COR-L47 (cell line): ENCODE data around the gene LHX4.
A peak's percentile ranks its signal among the peaks of the same experiment; 100 is the strongest.

ENCODE experiments used
- DNase-seq: peaks from one replicate; lab custom pipeline; 2025; lab: John Stamatoyannopoulos, UW

LHX4 gene

GRCh38 chr1:180257486-180257885 is 27.4 kb downstream of the LHX4 start:
- no peak for DNase-seq

DNA sequence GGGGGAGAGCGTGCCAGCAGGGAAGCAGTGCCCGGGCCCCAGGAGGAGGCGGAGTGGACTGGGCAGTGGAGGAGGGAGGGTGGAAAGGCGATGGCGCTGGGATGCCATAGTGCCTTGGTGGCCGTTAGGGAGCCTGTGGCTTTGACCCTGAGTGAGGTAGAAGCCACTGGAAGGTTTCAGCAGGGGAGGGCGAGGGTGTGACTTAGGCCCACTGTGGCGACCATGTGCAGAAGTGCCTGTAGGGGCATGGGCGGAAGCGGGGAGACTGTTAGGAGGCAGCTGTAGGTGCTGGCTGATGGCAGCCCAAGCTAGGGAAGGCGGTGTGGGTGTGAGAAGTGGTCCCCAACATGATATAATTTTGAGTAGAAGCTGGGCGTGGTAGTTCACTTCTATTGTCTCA is 28.2 kb downstream of the LHX4 start:
- DNase-seq = no peak

DNA sequence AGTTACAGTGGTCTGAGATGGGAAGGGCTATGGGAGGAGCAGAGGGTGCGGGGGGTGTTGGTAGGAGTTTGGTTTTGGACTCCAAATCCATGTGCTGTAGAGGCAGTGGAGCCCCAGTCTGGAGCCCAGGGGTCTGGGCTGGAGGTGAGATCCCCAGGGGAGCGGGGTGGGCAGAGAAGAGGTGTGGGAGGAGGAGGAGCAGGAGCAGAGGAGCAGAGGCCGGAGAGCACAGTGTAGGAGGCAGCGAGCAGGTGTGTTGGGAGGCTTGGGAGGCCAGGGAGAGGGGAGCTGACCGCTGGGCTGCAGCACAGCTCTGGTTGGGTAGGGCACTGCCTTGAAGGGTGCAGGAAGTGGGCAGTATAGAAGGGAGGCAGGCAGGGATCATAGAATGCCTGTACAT is 28.9 kb downstream of the LHX4 start:
- no peak for DNase-seq

GRCh38 chr1:180259431-180260338 is 29.6 kb downstream of the LHX4 start:
- DNase-seq = no peak

DNA sequence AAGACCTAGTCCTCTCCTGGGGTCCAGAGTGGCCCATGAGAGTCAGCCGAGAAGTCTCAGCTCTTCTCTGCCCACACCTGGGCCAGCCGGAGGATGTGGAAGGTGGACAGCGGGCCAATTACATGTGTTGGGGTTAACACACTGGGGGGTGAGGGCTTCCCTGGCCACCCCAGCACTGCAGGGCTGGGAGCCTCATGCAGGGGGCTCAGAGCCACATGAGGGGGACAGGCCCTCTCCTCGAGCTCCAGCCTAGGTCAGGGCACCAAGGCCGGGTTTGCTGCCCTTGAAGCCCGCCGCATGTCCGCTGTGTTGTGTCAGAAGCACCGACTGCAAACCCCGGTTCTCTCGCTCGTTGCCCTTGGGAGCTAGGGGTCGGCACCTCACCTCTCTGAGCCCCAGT is 30.5 kb downstream of the LHX4 start:
- DNase-seq = no peak

GRCh38 chr1:180261030-180261429 is 31.0 kb downstream of the LHX4 start:
- no peak for DNase-seq

DNA sequence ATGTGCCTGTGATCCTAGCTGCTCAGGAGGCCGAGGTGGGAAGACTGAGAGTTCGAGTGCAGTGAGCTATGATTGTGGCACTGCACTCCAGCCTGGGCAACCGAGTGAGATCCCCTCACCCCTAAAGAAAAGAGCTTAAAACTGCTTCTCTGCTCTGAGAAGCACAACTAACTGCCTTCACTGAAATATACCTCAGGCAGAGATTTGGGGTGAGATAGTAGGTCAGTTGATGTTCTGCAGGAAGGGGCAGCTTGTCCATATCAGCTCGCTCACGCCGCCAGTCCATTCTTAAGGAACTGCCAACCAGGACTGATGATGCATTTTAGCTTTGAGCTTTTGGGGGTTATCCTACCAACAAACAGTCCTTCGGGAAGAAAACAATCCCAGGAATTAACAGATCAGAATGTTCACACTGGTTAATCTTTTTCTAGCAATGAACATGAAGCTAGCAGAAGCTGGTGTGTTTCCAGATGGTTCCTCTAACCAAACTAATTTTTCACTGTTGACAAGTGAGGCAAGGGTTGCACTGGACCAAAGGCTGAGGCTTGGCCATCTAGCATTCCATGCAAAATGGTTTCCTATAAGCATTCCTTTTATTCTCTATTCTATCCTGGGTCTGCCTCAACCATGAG is 31.6 kb downstream of the LHX4 start:
- DNase-seq = no peak

GRCh38 chr1:180262628-180263488 is 32.8 kb downstream of the LHX4 start:
- peak; percentile 10 for DNase-seq

DNA sequence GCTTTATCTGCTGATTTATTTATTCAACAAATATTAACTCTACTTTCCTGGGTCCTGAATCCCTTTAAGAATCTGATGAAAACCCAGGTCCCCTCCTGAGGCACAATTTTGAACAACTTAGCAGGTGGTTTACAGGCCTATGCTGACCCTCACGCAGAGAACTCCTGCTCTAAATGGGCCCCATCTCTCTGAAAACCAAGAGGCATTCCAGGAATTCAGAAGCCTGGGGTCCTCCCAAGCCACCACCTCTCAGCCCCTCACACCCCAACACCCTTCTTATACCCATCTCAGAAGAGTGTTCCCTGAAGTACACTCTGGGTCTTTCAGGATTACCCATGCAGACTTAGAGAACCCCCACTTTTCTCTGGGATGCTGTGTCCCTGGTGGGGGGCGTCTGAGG is 34.5 kb downstream of the LHX4 start:
- DNase-seq = no peak

DNA sequence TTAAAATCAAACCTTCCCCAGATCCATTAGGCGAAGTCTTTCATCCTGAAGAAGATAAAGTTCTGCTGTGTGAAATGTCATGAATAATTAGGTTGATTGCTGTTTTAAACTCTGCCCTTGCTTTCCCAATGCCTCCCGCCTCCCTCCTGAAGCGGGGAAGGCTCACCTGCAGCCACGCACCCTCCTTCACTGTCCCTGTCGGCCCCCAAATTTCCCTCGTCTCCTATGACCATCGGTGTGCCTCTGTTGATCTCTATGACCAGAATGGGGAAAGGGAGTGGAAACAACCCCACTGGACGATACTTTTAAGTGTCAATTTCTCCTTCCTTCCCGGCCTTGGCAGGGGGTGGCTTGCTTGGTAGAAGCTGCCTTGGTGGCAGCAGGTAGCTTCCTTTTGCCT is 35.1 kb downstream of the LHX4 start:
- no peak for DNase-seq

GRCh38 chr1:180265871-180266270 is 35.8 kb downstream of the LHX4 start:
- no peak for DNase-seq

DNA sequence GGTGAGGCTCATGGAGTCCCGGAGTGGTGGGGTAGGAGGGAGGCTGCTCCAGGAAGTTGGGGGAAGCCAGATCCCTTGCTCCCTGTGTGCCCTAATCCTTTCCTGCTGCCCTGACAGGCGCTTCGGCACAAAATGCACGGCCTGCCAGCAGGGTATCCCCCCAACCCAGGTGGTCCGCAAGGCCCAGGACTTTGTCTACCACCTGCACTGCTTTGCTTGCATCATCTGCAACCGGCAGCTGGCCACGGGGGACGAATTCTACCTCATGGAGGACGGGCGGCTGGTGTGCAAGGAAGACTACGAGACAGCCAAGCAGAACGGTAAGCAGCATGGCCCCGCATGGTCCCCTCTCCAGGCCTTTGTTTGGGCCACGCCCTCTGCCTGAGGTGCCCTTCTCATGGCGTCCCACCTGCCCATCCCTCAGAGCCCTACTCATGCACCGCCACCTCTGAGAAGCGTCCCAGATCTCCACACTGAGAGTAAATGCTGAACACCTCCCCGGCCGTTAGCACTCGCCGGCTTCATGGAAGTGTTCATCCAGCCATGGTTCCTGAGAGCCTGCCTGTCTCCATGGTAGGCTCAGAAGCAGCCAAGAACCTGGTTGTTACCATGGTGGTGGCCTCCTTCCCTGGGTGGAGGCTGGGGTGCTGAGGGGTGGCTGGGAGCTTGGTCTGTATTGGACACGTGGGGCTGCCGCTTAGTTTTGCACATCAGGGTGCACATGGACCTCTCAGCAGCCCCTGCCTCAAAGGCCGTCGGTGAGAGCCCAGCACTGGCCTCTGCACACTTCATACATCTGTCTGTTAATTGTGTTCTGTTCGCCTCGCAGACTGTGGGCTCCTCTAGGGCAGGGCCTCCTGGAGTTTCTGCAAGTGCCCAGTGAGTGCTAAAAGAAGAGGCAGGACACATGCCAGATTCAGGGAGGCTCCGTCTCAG is 36.5 kb downstream of the LHX4 start:
- DNase-seq = no peak

GRCh38 chr1:180267211-180267561 is 37.1 kb downstream of the LHX4 start:
- no peak for DNase-seq

DNA sequence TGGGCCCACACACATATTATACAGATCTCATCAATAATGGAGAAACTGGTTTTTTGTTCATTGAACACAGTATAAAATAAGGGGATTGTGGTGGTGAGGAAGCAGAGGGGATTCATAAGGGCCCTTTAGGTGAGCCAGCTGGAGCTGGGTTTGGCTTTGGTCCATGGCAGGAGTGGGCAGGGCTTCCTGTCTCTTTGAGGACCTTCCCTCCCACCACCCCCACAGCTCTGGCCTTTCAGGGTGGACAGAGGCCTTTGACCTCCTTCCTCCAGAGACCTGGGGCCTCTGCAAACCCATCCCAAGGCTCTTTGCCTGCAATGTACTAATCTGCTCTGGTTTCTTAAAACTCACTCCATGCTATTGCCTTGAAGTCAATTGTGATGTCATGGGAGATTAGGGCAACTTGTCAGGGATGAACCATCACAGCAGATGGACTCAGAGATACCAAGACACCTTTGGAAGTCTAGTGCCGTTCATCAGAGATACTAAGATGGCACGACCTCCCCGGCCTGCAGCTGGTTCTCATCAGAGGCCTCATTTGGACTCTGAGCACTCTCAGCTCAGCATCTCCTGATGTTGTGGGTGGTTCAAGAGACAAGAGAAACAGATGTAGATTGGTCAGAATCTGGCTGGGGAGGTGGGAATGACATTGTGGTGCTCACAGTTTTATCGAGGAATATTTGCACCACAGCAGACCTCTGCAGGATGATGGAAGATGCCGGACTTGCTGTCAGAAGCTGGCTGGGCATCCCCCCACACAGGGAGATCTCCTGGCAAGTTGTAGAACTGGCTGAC is 37.9 kb downstream of the LHX4 start:
- no peak for DNase-seq

DNA sequence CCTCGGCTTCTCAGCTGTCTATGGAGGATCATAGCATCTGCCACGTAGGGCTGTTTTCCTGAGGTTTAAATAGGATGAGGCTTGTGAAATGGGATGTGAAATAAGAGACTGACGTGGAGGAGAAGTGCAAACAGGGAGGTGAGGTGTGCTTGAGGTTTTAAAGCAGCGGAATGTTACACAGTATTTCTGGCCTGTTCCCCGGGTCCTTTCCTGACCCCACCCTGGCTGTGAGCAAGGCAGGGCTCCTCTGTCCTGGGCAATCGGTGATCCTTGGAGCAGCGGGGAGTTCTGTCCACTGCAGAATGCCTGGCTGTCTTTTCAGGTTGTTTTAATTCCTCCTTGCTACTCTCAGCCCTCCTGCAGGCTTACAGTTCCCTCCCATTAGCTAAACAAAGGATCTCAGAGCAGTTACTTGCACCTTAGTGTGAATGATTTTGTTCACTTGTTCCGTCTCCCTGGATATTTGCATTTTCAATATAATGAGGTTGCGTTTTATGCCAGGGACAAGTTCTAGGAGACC is 38.6 kb downstream of the LHX4 start:
- DNase-seq = no peak

- peak; percentile 28 for DNase-seq
These were observed 39.8 kb downstream of the LHX4 start for GRCh38 chr1:180269645-180270529.

- DNase-seq = no peak
These were observed 40.6 kb downstream of the LHX4 start for GRCh38 chr1:180270530-180271271.
